ENCODE measurements around the gene PLG. TPM values are rescaled to one million over a fixed set of nuclear protein-coding genes. Genes with fewer than 3 reads are reported as not detected.
"Not testable (repeated sequence)": the region's sequence is repeated elsewhere in the genome, so short reads cannot be mapped to it uniquely, and the experiment has no call there.

The PLG gene
- polyA plus RNA-seq, 1 donor: 1.1 TPM

GRCh38 chr6:160742090-160742489 is 40.0 kb downstream of the PLG start:
- Histone ChIP-seq H3K36me3 (ENCODE audit: control insufficient read depth, insufficient read depth, low read length) (no peaks in the 10 kb centered on the region), H3K9me3 (ENCODE audit: control insufficient read depth, low read depth, low read length) (no peaks in the 10 kb centered on the region), H3K27me3 (ENCODE audit: control insufficient read depth, insufficient read depth, low read length) (no peaks in the 10 kb centered on the region), H3K4me3 (ENCODE audit: low read length) (no peak overlapping the region), H3K4me1 (ENCODE audit: control insufficient read depth, insufficient read depth, low read length) (no peaks in the 10 kb centered on the region), H3K27ac (ENCODE audit: low read length) (no peak overlapping the region)
- DNase-seq: no peak
- 100% methylated on average over 1 of the region's 2 CpGs for WGBS (ENCODE audit: insufficient coverage, low lambda C conversion rate)

GRCh38 chr6:160750276-160750689 is 48.2 kb downstream of the PLG start:
- Histone ChIP-seq H3K4me3 (ENCODE audit: low read length) (no peak overlapping the region), H3K9me3 (ENCODE audit: control insufficient read depth, low read depth, low read length) (no peaks in the 10 kb centered on the region), H3K36me3 (ENCODE audit: control insufficient read depth, insufficient read depth, low read length) (no peaks in the 10 kb centered on the region), H3K27me3 (ENCODE audit: control insufficient read depth, insufficient read depth, low read length) (peaks cover 4% of the 10 kb centered on the region), H3K27ac (ENCODE audit: low read length) (no peak overlapping the region), H3K4me1 (ENCODE audit: control insufficient read depth, insufficient read depth, low read length) (no peaks in the 10 kb centered on the region)
- WGBS (ENCODE audit: insufficient coverage, low lambda C conversion rate): no CpG with 5 or more reads among the region's 5 CpGs
- no peak for DNase-seq

- DNase-seq; H3K4me1 ChIP-seq (ENCODE audit: control insufficient read depth, insufficient read depth, low read length); H3K4me3 ChIP-seq (ENCODE audit: low read length); H3K36me3 ChIP-seq (ENCODE audit: control insufficient read depth, insufficient read depth, low read length); H3K27ac ChIP-seq (ENCODE audit: low read length); H3K9me3 ChIP-seq (ENCODE audit: control insufficient read depth, low read depth, low read length); H3K27me3 ChIP-seq (ENCODE audit: control insufficient read depth, insufficient read depth, low read length): not testable (repeated sequence)
- WGBS (ENCODE audit: insufficient coverage, low lambda C conversion rate): no CpG with 5 or more reads among the region's 4 CpGs
These were observed 51.2 kb downstream of the PLG start for GRCh38 chr6:160753211-160753610.

- Histone ChIP-seq H3K36me3 (ENCODE audit: control insufficient read depth, insufficient read depth, low read length) (no peaks in the 10 kb centered on the region), H3K9me3 (ENCODE audit: control insufficient read depth, low read depth, low read length) (no peaks in the 10 kb centered on the region), H3K4me1 (ENCODE audit: control insufficient read depth, insufficient read depth, low read length) (no peaks in the 10 kb centered on the region), H3K4me3 (ENCODE audit: low read length) (no peak overlapping the region), H3K27ac (ENCODE audit: low read length) (no peak overlapping the region), H3K27me3 (ENCODE audit: control insufficient read depth, insufficient read depth, low read length) (peaks cover 4% of the 10 kb centered on the region)
- WGBS (ENCODE audit: insufficient coverage, low lambda C conversion rate): no CpG with 5 or more reads among the region's 2 CpGs
- DNase-seq: no peak
These were observed 53.1 kb downstream of the PLG start for GRCh38 chr6:160755165-160755564.

- Histone ChIP-seq H3K4me3 (ENCODE audit: low read length) (no peak overlapping the region), H3K4me1 (ENCODE audit: control insufficient read depth, insufficient read depth, low read length) (no peaks in the 10 kb centered on the region), H3K27me3 (ENCODE audit: control insufficient read depth, insufficient read depth, low read length) (peaks cover 4% of the 10 kb centered on the region), H3K27ac (ENCODE audit: low read length) (no peak overlapping the region), H3K9me3 (ENCODE audit: control insufficient read depth, low read depth, low read length) (no peaks in the 10 kb centered on the region), H3K36me3 (ENCODE audit: control insufficient read depth, insufficient read depth, low read length) (no peaks in the 10 kb centered on the region)
- 100% methylated on average over 1 of the region's 1 CpG for WGBS (ENCODE audit: insufficient coverage, low lambda C conversion rate)
- no peak for DNase-seq
These were observed 54.0 kb downstream of the PLG start for GRCh38 chr6:160756021-160756420.

- WGBS (ENCODE audit: insufficient coverage, low lambda C conversion rate): no CpG with 5 or more reads among the region's 4 CpGs
- no peak for DNase-seq
- Histone ChIP-seq H3K27ac (ENCODE audit: low read length) (no peak overlapping the region), H3K36me3 (ENCODE audit: control insufficient read depth, insufficient read depth, low read length) (no peaks in the 10 kb centered on the region), H3K9me3 (ENCODE audit: control insufficient read depth, low read depth, low read length) (no peaks in the 10 kb centered on the region), H3K4me1 (ENCODE audit: control insufficient read depth, insufficient read depth, low read length) (no peaks in the 10 kb centered on the region), H3K27me3 (ENCODE audit: control insufficient read depth, insufficient read depth, low read length) (peaks cover 3% of the 10 kb centered on the region), H3K4me3 (ENCODE audit: low read length) (no peak overlapping the region)
These were observed 54.8 kb downstream of the PLG start for GRCh38 chr6:160756871-160757270.

GRCh38 chr6:160764847-160765246 is 62.8 kb downstream of the PLG start:
- H3K4me1 ChIP-seq (ENCODE audit: control insufficient read depth, insufficient read depth, low read length): no peaks in the 10 kb centered on the region
- no peaks in the 10 kb centered on the region for H3K36me3 ChIP-seq (ENCODE audit: control insufficient read depth, insufficient read depth, low read length)
- H3K27ac ChIP-seq (ENCODE audit: low read length): no peak overlapping the region
- no peaks in the 10 kb centered on the region for H3K9me3 ChIP-seq (ENCODE audit: control insufficient read depth, low read depth, low read length)
- DNase-seq: no peak
- no peak overlapping the region for H3K4me3 ChIP-seq (ENCODE audit: low read length)
- 60% methylated on average over 1 of the region's 5 CpGs for WGBS (ENCODE audit: insufficient coverage, low lambda C conversion rate)
- H3K27me3 ChIP-seq (ENCODE audit: control insufficient read depth, insufficient read depth, low read length): peaks cover 5% of the 10 kb centered on the region

- DNase-seq: no peak
- WGBS (ENCODE audit: insufficient coverage, low lambda C conversion rate): 60% methylated on average over 1 of the region's 8 CpGs
- Histone ChIP-seq H3K4me1 (ENCODE audit: control insufficient read depth, insufficient read depth, low read length) (no peaks in the 10 kb centered on the region), H3K27me3 (ENCODE audit: control insufficient read depth, insufficient read depth, low read length) (peaks cover 5% of the 10 kb centered on the region), H3K27ac (ENCODE audit: low read length) (no peak overlapping the region), H3K9me3 (ENCODE audit: control insufficient read depth, low read depth, low read length) (no peaks in the 10 kb centered on the region), H3K36me3 (ENCODE audit: control insufficient read depth, insufficient read depth, low read length) (no peaks in the 10 kb centered on the region), H3K4me3 (ENCODE audit: low read length) (no peak overlapping the region)
These were observed 63.4 kb downstream of the PLG start for GRCh38 chr6:160765412-160765811.

- H3K36me3 ChIP-seq (ENCODE audit: control insufficient read depth, insufficient read depth, low read length): no peaks in the 10 kb centered on the region
- WGBS (ENCODE audit: insufficient coverage, low lambda C conversion rate): 63% methylated on average over 1 of the region's 7 CpGs
- DNase-seq: no peak
- H3K9me3 ChIP-seq (ENCODE audit: control insufficient read depth, low read depth, low read length): no peaks in the 10 kb centered on the region
- peaks cover 5% of the 10 kb centered on the region for H3K27me3 ChIP-seq (ENCODE audit: control insufficient read depth, insufficient read depth, low read length)
- H3K4me3 ChIP-seq (ENCODE audit: low read length): peak overlapping the region; percentile 21
- no peaks in the 10 kb centered on the region for H3K4me1 ChIP-seq (ENCODE audit: control insufficient read depth, insufficient read depth, low read length)
- H3K27ac ChIP-seq (ENCODE audit: low read length): no peak overlapping the region
These were observed 64.6 kb downstream of the PLG start for GRCh38 chr6:160766657-160766988.

GRCh38 chr6:160766989-160767646 is 65.1 kb downstream of the PLG start:
- Histone ChIP-seq H3K36me3 (ENCODE audit: control insufficient read depth, insufficient read depth, low read length) (no peaks in the 10 kb centered on the region), H3K4me1 (ENCODE audit: control insufficient read depth, insufficient read depth, low read length) (no peaks in the 10 kb centered on the region), H3K27me3 (ENCODE audit: control insufficient read depth, insufficient read depth, low read length) (peaks cover 5% of the 10 kb centered on the region), H3K27ac (ENCODE audit: low read length) (no peak overlapping the region), H3K9me3 (ENCODE audit: control insufficient read depth, low read depth, low read length) (no peaks in the 10 kb centered on the region), H3K4me3 (ENCODE audit: low read length) (peak overlapping the region; percentile 25)
- peak; percentile 49 to 70 for DNase-seq
- no CpG with 5 or more reads among the region's 55 CpGs for WGBS (ENCODE audit: insufficient coverage, low lambda C conversion rate)

- no peak for DNase-seq
- Histone ChIP-seq H3K36me3 (ENCODE audit: control insufficient read depth, insufficient read depth, low read length) (no peaks in the 10 kb centered on the region), H3K9me3 (ENCODE audit: control insufficient read depth, low read depth, low read length) (no peaks in the 10 kb centered on the region), H3K27ac (ENCODE audit: low read length) (no peak overlapping the region), H3K4me3 (ENCODE audit: low read length) (no peak overlapping the region), H3K4me1 (ENCODE audit: control insufficient read depth, insufficient read depth, low read length) (no peaks in the 10 kb centered on the region), H3K27me3 (ENCODE audit: control insufficient read depth, insufficient read depth, low read length) (peaks cover 5% of the 10 kb centered on the region)
- WGBS (ENCODE audit: insufficient coverage, low lambda C conversion rate): 46% methylated on average over 3 of the region's 5 CpGs
These were observed 65.6 kb downstream of the PLG start for GRCh38 chr6:160767647-160768019.

Measured in large intestine (tissue), 3 donors.